ENCODE data around the gene RSBN1.
"Not testable (repeated sequence)": the region's sequence is repeated elsewhere in the genome, so short reads cannot be mapped to it uniquely, and the experiment has no call there.

Gene RSBN1

GRCh38 chr1:113732802-113733201 is 79.5 kb downstream of the RSBN1 start:
- DNase-seq = no peak

DNA sequence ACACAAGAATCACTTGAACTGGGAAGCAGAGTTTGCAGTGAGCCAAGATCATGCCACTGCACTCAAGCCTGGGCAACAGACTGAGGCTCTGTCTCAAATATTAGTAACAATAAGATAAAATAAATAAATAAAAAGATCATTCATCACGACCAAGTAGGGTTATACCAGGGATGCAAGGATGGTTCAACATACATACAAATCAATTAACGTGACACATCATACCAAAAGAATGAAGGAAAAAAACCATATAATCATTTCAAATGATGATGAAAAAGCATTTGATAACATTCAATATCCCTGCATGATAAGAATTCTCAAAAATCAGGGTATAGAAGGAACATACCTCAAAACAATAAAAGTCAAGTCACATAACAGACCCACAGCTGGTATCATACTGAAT is 91.3 kb downstream of the RSBN1 start:
- no peak for DNase-seq

DNA sequence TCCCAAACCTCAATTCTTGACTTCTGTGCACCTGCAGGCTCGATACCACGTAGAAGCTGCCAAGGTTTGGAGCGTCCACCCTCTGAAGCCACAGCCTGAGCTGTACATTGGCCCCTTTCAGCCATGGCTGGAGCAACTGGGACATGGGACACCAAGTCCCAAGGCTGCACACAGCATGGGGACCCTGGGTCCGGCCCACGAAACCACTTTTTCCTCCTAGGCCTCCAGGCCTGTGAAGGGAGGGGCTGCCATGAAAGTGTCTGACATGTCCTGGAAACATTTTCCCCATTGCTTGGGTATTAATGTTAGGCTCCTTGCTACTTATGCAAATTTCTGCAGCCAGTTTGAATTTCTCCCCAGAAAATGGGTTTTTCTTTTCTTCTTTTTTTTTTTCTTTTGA is 93.7 kb downstream of the RSBN1 start:
- DNase-seq = not testable (repeated sequence)

GRCh38 chr1:113717506-113717905 is 94.8 kb downstream of the RSBN1 start:
- not testable (repeated sequence) for DNase-seq

GRCh38 chr1:113714606-113715269 is 97.5 kb downstream of the RSBN1 start:
- no peak for DNase-seq

Data from stimulated activated CD4-positive, alpha-beta T cell treated with anti-CD3 and anti-CD28 coated beads, Interleukin-15, amount 100 ng/mL, for 24 hours (primary cell).